DOHH2 (cell line): ENCODE measurements around the gene SULT2B1.

Source experiments
- CTCF ChIP-seq: fragments of 200-600 bp; sonication (generic); IDR thresholded peaks from one replicate; pipeline ENCODE4 v1.5.1; 2014; ENCODE audit warnings: antibody characterized with exemption, mild to moderate bottlenecking, low read depth, low read length; ENCODE audit not compliant: poor library complexity, severe bottlenecking
- EZH2phosphoT487 ChIP-seq: fragments of 200-600 bp; sonication (generic); IDR thresholded peaks from 2 replicates; pipeline ENCODE4 v1.6.1; 2017; ENCODE audit warnings: borderline replicate concordance, mild to moderate bottlenecking, antibody characterized with exemption, low read length, moderate library complexity, mixed read lengths

GRCh38 chr19:48645620-48646000, 93.6 kb downstream of the SULT2B1 start:
- TF ChIP-seq CTCF, result no peak
- TF ChIP-seq EZH2phosphoT487, result no peak
